BJ (cell line): ENCODE data around the gene AADAT. TPM values are rescaled to one million over a fixed set of nuclear protein-coding genes. Genes with fewer than 3 reads are reported as not detected.

Source experiments
- CTCF ChIA-PET: fragments of 350-600 bp; formaldehyde crosslinking; extraction: SDS; loops from one replicate; lab custom pipeline; 2021; ENCODE audit warnings: antibody characterized with exemption, inconsistent platforms; lab: Yijun Ruan, JAX
- POLR2A ChIA-PET: fragments of 300-600 bp; sonication (Branson Sonifier 250); formaldehyde crosslinking; extraction: SDS; loops from one replicate; lab custom pipeline; 2021; ENCODE audit warnings: antibody characterized with exemption; lab: Charles Lee
- DNase-seq: peaks from one replicate; pipeline ENCODE4 v3.0.0-alpha.2; 2011; ENCODE audit warnings: low read depth
- H3K27me3 ChIP-seq: 2 replicates; pipeline ENCODE4 v1.6.0; 2011; ENCODE audit warnings: low read length; ENCODE audit not compliant: control insufficient read depth, insufficient read depth
- H3K36me3 ChIP-seq: 2 replicates; pipeline ENCODE4 v1.5.1; 2011; ENCODE audit warnings: low read length; ENCODE audit not compliant: control insufficient read depth, insufficient read depth
- H3K4me3 ChIP-seq: 2 replicates; pipeline ENCODE4 v1.5.1; 2011; ENCODE audit warnings: low read depth, mild to moderate bottlenecking, control low read depth, low read length
- polyA plus RNA-seq: library from polyadenylated mRNA; depleted of rRNA; stranded (reverse); fragments of >200 nt; gene quantifications from 2 replicates; pipeline ENCODE4 v1.2.3, GENCODE V29; 2011
- TF ChIP-seq, protein P1 (sequence below): IDR thresholded peaks from 2 replicates; pipeline ENCODE4 v1.5.1; 2011; ENCODE audit warnings: low read depth, mild to moderate bottlenecking, control low read depth, inconsistent platforms, low read length, moderate library complexity; ENCODE audit not compliant: insufficient read depth

The AADAT gene
- polyA plus RNA-seq, 1 experiment: 7.8 TPM

DNA sequence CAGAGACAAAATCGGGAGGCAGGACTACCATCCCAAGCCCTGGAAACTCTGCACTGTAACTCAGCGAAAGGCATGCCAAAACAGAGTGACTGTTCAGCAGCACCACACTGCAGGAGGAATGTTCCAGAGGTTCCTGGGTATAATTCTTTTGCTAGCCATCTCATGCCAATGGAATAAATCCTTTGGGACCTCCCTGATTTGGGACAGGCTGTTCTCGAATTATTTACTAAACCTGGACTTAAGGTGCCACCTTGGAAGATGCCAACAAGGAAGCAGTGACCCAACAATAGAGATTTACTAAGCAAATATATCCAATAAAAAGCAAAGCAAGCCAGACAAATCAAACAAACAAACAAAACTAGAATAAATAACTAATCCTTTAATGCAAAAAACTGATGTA, 9.3 kb downstream of the AADAT start:
- TF ChIP-seq, protein P1, sequence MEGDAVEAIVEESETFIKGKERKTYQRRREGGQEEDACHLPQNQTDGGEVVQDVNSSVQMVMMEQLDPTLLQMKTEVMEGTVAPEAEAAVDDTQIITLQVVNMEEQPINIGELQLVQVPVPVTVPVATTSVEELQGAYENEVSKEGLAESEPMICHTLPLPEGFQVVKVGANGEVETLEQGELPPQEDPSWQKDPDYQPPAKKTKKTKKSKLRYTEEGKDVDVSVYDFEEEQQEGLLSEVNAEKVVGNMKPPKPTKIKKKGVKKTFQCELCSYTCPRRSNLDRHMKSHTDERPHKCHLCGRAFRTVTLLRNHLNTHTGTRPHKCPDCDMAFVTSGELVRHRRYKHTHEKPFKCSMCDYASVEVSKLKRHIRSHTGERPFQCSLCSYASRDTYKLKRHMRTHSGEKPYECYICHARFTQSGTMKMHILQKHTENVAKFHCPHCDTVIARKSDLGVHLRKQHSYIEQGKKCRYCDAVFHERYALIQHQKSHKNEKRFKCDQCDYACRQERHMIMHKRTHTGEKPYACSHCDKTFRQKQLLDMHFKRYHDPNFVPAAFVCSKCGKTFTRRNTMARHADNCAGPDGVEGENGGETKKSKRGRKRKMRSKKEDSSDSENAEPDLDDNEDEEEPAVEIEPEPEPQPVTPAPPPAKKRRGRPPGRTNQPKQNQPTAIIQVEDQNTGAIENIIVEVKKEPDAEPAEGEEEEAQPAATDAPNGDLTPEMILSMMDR: no peak
- no peaks in the 10 kb centered on the region for H3K27me3 ChIP-seq
- no peak overlapping the region for H3K4me3 ChIP-seq
- POLR2A ChIA-PET: no interaction called here
- CTCF ChIA-PET: no interaction called here
- DNase-seq: no peak
- no peaks in the 10 kb centered on the region for H3K36me3 ChIP-seq

DNA sequence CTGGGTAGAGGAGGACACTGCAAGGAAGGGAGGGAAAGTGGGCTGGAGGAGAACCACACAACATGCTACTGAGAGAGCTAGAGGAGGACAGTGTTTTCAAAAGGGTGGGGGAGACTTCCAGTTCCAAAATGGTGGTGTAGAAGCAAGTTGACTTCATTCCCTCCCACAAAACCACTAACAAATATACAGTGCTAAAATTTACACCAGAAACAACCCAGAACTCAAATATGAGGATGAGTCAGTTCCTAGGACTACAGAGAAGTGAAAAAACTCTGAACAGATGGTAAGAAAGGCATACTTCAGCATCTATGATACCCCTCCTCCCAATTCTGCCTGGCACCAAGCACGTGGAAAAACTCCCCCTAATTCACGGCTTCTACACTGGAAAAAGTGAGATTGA, 9.8 kb downstream of the AADAT start:
- DNase-seq: no peak
- POLR2A ChIA-PET: no interaction called here

DNA sequence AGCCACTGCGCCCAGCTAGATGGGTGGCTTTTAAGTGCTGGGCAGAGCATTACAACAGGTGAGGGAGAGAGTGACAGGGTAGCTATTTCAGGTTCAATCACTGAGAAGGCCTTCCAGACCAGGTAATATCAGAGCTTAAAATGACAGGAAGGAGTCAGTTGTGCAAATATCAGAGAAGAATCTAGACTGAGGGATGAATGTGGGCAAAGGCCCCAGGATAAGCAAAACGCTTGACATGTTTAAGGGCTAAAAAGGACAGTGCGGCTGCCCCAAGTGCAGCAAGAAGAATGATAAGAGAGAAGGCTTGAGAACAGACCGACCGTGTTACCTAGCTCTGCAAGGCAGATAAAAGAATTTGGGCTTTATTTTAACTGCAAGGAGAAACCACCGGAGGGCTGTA, 18.6 kb downstream of the AADAT start:
- TF ChIP-seq, protein P1: no peak
- H3K27me3 ChIP-seq: no peaks in the 10 kb centered on the region
- ChIA-PET POLR2A (no interaction called here), CTCF (interaction anchor here (1.0 to 1.3 kb wide), 2 partner anchors 18 to 261 kb away, joined by 3 to 4 read pairs; no protein-coding TSS in a partner anchor)
- no peak overlapping the region for H3K4me3 ChIP-seq
- DNase-seq: no peak
- no peaks in the 10 kb centered on the region; the same call in 1 of the 2 replicates for H3K36me3 ChIP-seq

More for the DNA sequence above, 9.8 kb downstream of the AADAT start:
- no peaks in the 10 kb centered on the region for H3K36me3 ChIP-seq
- TF ChIP-seq, protein P1: no peak
- CTCF ChIA-PET: no interaction called here
- no peaks in the 10 kb centered on the region for H3K27me3 ChIP-seq
- no peak overlapping the region for H3K4me3 ChIP-seq

DNA sequence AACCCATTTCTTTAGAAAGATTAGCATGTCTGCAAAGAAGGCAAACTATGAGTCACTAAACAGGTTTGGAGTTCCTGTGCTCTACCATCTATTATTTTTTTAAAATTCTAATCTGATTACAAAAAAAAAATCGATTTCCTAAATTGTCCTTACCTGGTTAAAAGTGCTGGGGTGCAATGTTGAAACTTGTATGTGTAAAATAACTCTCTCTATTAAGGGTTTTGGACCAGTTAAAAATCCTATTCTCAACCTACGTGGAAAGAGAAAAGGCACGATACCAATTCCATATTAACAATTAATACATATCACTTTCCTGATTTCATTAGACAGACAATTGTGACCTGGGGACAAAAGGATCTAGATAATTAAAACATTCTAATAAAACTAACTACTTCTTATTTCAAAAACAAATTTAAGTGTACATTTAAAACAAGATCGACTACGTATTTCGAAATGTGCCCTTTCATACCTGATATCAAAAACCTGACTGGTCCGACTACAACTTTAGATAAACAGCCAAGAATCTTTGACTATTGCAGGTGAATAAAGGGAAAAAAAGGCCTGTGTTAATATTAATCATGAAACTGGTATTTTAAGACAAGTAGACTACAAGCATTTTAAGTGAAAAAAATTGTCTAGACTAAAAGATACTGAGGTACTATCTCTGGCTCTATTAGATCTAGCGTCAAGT, 21.2 kb downstream of the AADAT start:
- ChIA-PET POLR2A (no interaction called here), CTCF (no interaction called here)
- no peak for DNase-seq
- no peaks in the 10 kb centered on the region for H3K27me3 ChIP-seq
- TF ChIP-seq, protein P1: no peak
- no peak overlapping the region for H3K4me3 ChIP-seq
- no peaks in the 10 kb centered on the region; the same call in 1 of the 2 replicates for H3K36me3 ChIP-seq

DNA sequence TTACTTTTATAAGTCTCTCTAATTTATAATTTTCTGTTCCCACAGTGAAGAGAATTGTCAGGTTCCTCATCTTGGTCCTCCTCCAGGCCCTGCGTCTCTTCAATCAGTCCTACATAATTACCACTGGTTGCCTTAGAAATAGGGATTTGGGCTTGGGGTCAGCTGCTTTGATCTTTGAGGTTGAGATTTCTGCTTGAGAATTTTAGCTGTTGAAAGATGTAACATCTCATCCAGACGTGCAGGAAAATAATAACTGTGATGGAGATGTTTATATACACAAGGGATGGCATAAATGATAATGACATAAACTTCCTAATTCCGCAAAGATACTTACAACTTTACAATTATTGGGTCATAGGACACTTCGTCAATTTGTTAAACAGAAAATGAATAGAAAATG, 30.3 kb downstream of the AADAT start:
- CTCF ChIA-PET: interaction anchor here (1.0 kb wide), 1 partner anchor 11 kb away, joined by 4 read pairs; no protein-coding TSS in a partner anchor
- H3K27me3 ChIP-seq: no peaks in the 10 kb centered on the region
- TF ChIP-seq, protein P1: no peak
- H3K4me3 ChIP-seq: no peak overlapping the region
- H3K36me3 ChIP-seq: no peaks in the 10 kb centered on the region; the same call in 1 of the 2 replicates
- DNase-seq: no peak
- POLR2A ChIA-PET: no interaction called here
